RKO (cell line): ENCODE data around the gene HMGXB3.
A peak's percentile ranks its signal among the peaks of the same experiment; 100 is the strongest.
"Not testable (repeated sequence)": the region's sequence is repeated elsewhere in the genome, so short reads cannot be mapped to it uniquely, and the experiment has no call there.

ENCODE experiments used
- DNase-seq: peaks from one replicate; pipeline ENCODE4 v3.0.0-alpha.2; 2016; ENCODE audit warnings: low spot score

HMGXB3 gene

GRCh38 chr5:150021491-150022157, 21.1 kb downstream of the HMGXB3 start:
- no peak for DNase-seq

- peak; percentile 83 for DNase-seq
Observed at GRCh38 chr5:150022158-150022531, 21.6 kb downstream of the HMGXB3 start.

- no peak for DNase-seq
Observed at GRCh38 chr5:150022681-150023080, 22.1 kb downstream of the HMGXB3 start.

- no peak for DNase-seq
Observed at GRCh38 chr5:150023136-150023535, 22.6 kb downstream of the HMGXB3 start.

GRCh38 chr5:150024346-150024984, 23.9 kb downstream of the HMGXB3 start:
- no peak for DNase-seq

GRCh38 chr5:150026682-150027172, 26.2 kb downstream of the HMGXB3 start:
- no peak for DNase-seq

GRCh38 chr5:150028047-150028446, 27.5 kb downstream of the HMGXB3 start:
- not testable (repeated sequence) for DNase-seq

GRCh38 chr5:150033334-150033733, 32.8 kb downstream of the HMGXB3 start:
- DNase-seq = no peak

GRCh38 chr5:150034662-150035061, 34.1 kb downstream of the HMGXB3 start:
- DNase-seq = no peak

GRCh38 chr5:150035139-150035895, 34.8 kb downstream of the HMGXB3 start:
- DNase-seq = no peak

- peak; percentile 30 for DNase-seq
Observed at GRCh38 chr5:150036513-150036912, 36.0 kb downstream of the HMGXB3 start.

GRCh38 chr5:150038547-150038946, 38.0 kb downstream of the HMGXB3 start:
- DNase-seq = no peak

GRCh38 chr5:150042459-150042858, 41.9 kb downstream of the HMGXB3 start:
- DNase-seq = no peak

GRCh38 chr5:150043657-150044328, 43.3 kb downstream of the HMGXB3 start:
- no peak for DNase-seq

GRCh38 chr5:150044329-150044681, 43.8 kb downstream of the HMGXB3 start:
- no peak for DNase-seq

GRCh38 chr5:150044712-150045111, 44.2 kb downstream of the HMGXB3 start:
- DNase-seq = no peak

GRCh38 chr5:150045549-150045948, 45.0 kb downstream of the HMGXB3 start:
- DNase-seq = no peak

- DNase-seq = no peak
Observed at GRCh38 chr5:150046031-150046430, 45.5 kb downstream of the HMGXB3 start.

- DNase-seq = peak; percentile 45
Observed at GRCh38 chr5:150050172-150050811, 49.8 kb downstream of the HMGXB3 start.

- DNase-seq = no peak
Observed at GRCh38 chr5:150051657-150052195, 51.2 kb downstream of the HMGXB3 start.

- no peak for DNase-seq
Observed at GRCh38 chr5:150052226-150052955, 51.9 kb downstream of the HMGXB3 start.
